HEK293 (cell line): Measurements from ENCODE around the gene SORT1.

Source experiments
- CTCF ChIA-PET: fragments of 350-600 bp; formaldehyde crosslinking; extraction: SDS; loops from one replicate; lab custom pipeline; 2021; ENCODE audit warnings: antibody characterized with exemption; lab: Yijun Ruan, JAX
- POLR2A ChIA-PET: fragments of 300-600 bp; formaldehyde crosslinking; extraction: SDS; loops from one replicate; lab custom pipeline; 2020; ENCODE audit warnings: antibody characterized with exemption, inconsistent platforms; lab: Yijun Ruan, JAX
- H3K27ac ChIP-seq: fragments of 200-500 bp; sonication (Bioruptor generic); 2 replicates; pipeline ENCODE4 v1.5.1; 2014; ENCODE audit warnings: low read depth, low read length, control low read depth, inconsistent platforms; ENCODE audit errors: extremely low read depth
- H3K36me3 ChIP-seq, 2 experiments: fragments of 200-500 bp in 1 of 2; sonication (Bioruptor generic) in 1 of 2; 1 replicate in 1 of 2; 2 replicates in 1 of 2; pipeline ENCODE4 v1.5.1; 2014 to 2017; ENCODE audit warnings: inconsistent platforms in 2 of 2, low read length in 2 of 2; ENCODE audit not compliant: control insufficient read depth in 2 of 2, insufficient read depth in 1 of 2
- H3K4me1 ChIP-seq: fragments of 200-500 bp; sonication (Bioruptor generic); 2 replicates; pipeline ENCODE4 v1.5.1; 2014; ENCODE audit warnings: mild to moderate bottlenecking, low read length, inconsistent platforms; ENCODE audit not compliant: control insufficient read depth, insufficient read depth
- H3K4me3 ChIP-seq: 2 replicates; pipeline ENCODE4 v1.5.1; 2011; ENCODE audit warnings: low read depth, mild to moderate bottlenecking, control low read depth, low read length, moderate library complexity
- H3K9me3 ChIP-seq: fragments of 200-500 bp; sonication (Bioruptor generic); 2 replicates; pipeline ENCODE4 v1.5.1; 2014; ENCODE audit warnings: low read depth, low read length, inconsistent platforms; ENCODE audit not compliant: control insufficient read depth, insufficient read depth
- CTCF ChIP-seq: fragments of 450-650 bp; formaldehyde crosslinking; IDR thresholded peaks from 2 replicates; pipeline ENCODE4 v1.5.1; 2016; ENCODE audit warnings: missing biosample characterization, missing genetic modification characterization
- FEZF1 ChIP-seq: fragments of 450-650 bp; formaldehyde crosslinking; IDR thresholded peaks from 2 replicates; pipeline ENCODE4 v1.5.1; 2016; ENCODE audit warnings: missing biosample characterization, missing genetic modification characterization
- KLF7 ChIP-seq: fragments of 450-650 bp; formaldehyde crosslinking; IDR thresholded peaks from 2 replicates; pipeline ENCODE4 v1.5.1; 2016; ENCODE audit warnings: missing biosample characterization, missing genetic modification characterization, borderline replicate concordance
- MEIS1 ChIP-seq: sonication (generic); formaldehyde crosslinking; IDR thresholded peaks from 2 replicates; pipeline ENCODE4 v1.8.1; 2022; ENCODE audit warnings: missing genetic modification reagents, mild to moderate bottlenecking, borderline replicate concordance
- PRDM4 ChIP-seq: fragments of 450-650 bp; formaldehyde crosslinking; IDR thresholded peaks from 2 replicates; pipeline ENCODE4 v1.5.1; 2017; ENCODE audit warnings: missing biosample characterization, missing genetic modification characterization
- PRDM6 ChIP-seq: fragments of 450-650 bp; formaldehyde crosslinking; IDR thresholded peaks from 2 replicates; pipeline ENCODE4 v1.5.1; 2017; ENCODE audit warnings: missing biosample characterization, missing genetic modification characterization
- TCF7L2 ChIP-seq: IDR thresholded peaks from 2 replicates; pipeline ENCODE4 v1.6.1; 2011; ENCODE audit warnings: low read depth, mild to moderate bottlenecking, inconsistent platforms, low read length, moderate library complexity, borderline replicate concordance
- TRIM28 ChIP-seq: IDR thresholded peaks from 2 replicates; pipeline ENCODE4 v1.6.1; 2011; ENCODE audit warnings: low read length, control low read depth, borderline replicate concordance
- YY1 ChIP-seq: fragments of 450-650 bp; formaldehyde crosslinking; IDR thresholded peaks from 2 replicates; pipeline ENCODE4 v1.5.1; 2018; ENCODE audit warnings: missing biosample characterization, missing genetic modification characterization
- ZNF157 ChIP-seq: fragments of 450-650 bp; formaldehyde crosslinking; IDR thresholded peaks from 2 replicates; pipeline ENCODE4 v1.5.1; 2016; ENCODE audit warnings: missing biosample characterization, missing genetic modification characterization
- ZNF174 ChIP-seq: fragments of 450-650 bp; formaldehyde crosslinking; IDR thresholded peaks from 2 replicates; pipeline ENCODE4 v1.5.0; 2017; ENCODE audit warnings: missing biosample characterization, mild to moderate bottlenecking, missing genetic modification characterization
- ZNF292 ChIP-seq: fragments of 450-650 bp; formaldehyde crosslinking; IDR thresholded peaks from 2 replicates; pipeline ENCODE4 v1.5.1; 2016; ENCODE audit warnings: low read depth, missing biosample characterization, missing genetic modification characterization, borderline replicate concordance
- ZNF366 ChIP-seq: fragments of 450-650 bp; formaldehyde crosslinking; conservative IDR thresholded peaks from 2 replicates; pipeline ENCODE4 v1.5.1; 2016; ENCODE audit warnings: missing biosample characterization, missing genetic modification characterization
- ZNF394 ChIP-seq: fragments of 450-650 bp; formaldehyde crosslinking; IDR thresholded peaks from 2 replicates; pipeline ENCODE4 v1.5.1; 2016; ENCODE audit warnings: missing biosample characterization, missing genetic modification characterization, mild to moderate bottlenecking, moderate library complexity, borderline replicate concordance
- ZNF677 ChIP-seq: fragments of 450-650 bp; IDR thresholded peaks from 2 replicates; pipeline ENCODE4 v1.5.0; 2018; ENCODE audit warnings: missing biosample characterization, mild to moderate bottlenecking, missing genetic modification characterization, moderate library complexity
- ZNF791 ChIP-seq: fragments of 450-650 bp; formaldehyde crosslinking; IDR thresholded peaks from 2 replicates; pipeline ENCODE4 v1.5.1; 2016; ENCODE audit warnings: missing biosample characterization, missing genetic modification characterization

SORT1 gene

GRCh38 chr1:109282952-109283747 is 114.6 kb downstream of the SORT1 start, which contains the start of gene PSRC1 (continued):
- no peak for TF ChIP-seq ZNF791 (tag by site-specific recombination)
- no peak for TF ChIP-seq MEIS1 (CRISPR knock-in tag)

- Histone ChIP-seq H3K27ac (no peak overlapping the region; the same call in 1 of the 2 replicates), H3K36me3 (peaks cover 8 to 40% of the 10 kb centered on the region in 2 experiments)
- POLR2A ChIA-PET, result interaction anchor here (0.6 to 1.9 kb wide), 19 partner anchors 10 to 248 kb away, joined by 3 to 15 read pairs (median 3); partner anchors contain the start of genes CELSR2, SARS1 and SORT1
Observed at GRCh38 chr1:109282497-109282951, 115.2 kb downstream of the SORT1 start.

More at GRCh38 chr1:109282497-109282951, 115.2 kb downstream of the SORT1 start:
- H3K4me1 ChIP-seq, result peaks cover 3% of the 10 kb centered on the region
- no peaks in the 10 kb centered on the region for H3K9me3 ChIP-seq
- peak overlapping the region; percentile 75 for H3K4me3 ChIP-seq
- no peak for TF ChIP-seq ZNF677 (tag by site-specific recombination)
- TF ChIP-seq ZNF174, result no peak
- peak; percentile 91; the same call in 1 of the 2 replicates for TF ChIP-seq ZNF394 (tag by site-specific recombination)
- TF ChIP-seq ZNF292 (tag by site-specific recombination), result no peak
- TF ChIP-seq ZNF157, result no peak
- peak; percentile 62 for TF ChIP-seq ZNF366
- TF ChIP-seq YY1 (tag by site-specific recombination), result no peak; the same call in 1 of the 2 replicates
- TF ChIP-seq CTCF, result peak; percentile 78
- TF ChIP-seq PRDM4 (tag by site-specific recombination), result 0 out of 2 replicates have a peak, but pooled peaks have one; percentile 14
- TF ChIP-seq TRIM28, result 0 out of 2 replicates have a peak, but pooled peaks have one; percentile 3
- TF ChIP-seq TCF7L2, result no peak
- no peak for TF ChIP-seq KLF7 (tag by site-specific recombination)
- TF ChIP-seq PRDM6, result no peak
- no peak for TF ChIP-seq FEZF1 (tag by site-specific recombination)
- CTCF ChIA-PET, result interaction anchor here (0.7 to 2.3 kb wide), 11 partner anchors 20 to 327 kb away, joined by 3 to 17 read pairs (median 4); partner anchors contain the start of gene SORT1
